Tibial nerve (tissue), 4 donors: ENCODE results near the gene THSD7B. TPM values are rescaled to one million over a fixed set of nuclear protein-coding genes. Genes with fewer than 3 reads are reported as not detected.

ENCODE experiments used
- DNase-seq, 2 donors: peaks; one replicate each; pipeline ENCODE4 v3.0.0-alpha.2; 2019; ENCODE audit warnings: low spot score in 2 of 2
- H3K27ac ChIP-seq, 4 donors: fragments of 200-600 bp; sonication (generic) in 3 of 4; one replicate each; pipeline ENCODE4 v1.5.1; 2017 to 2019; ENCODE audit warnings: mild to moderate bottlenecking in 1 of 4
- H3K27me3 ChIP-seq, 2 donors: fragments of 200-600 bp; sonication (generic) in 1 of 2; one replicate each; pipeline versions ENCODE4 v1.5.1 to v1.6.0; 2017 to 2019
- H3K36me3 ChIP-seq, 3 donors: fragments of 200-600 bp; sonication (generic); one replicate each; pipeline ENCODE4 v1.5.1; 2018 to 2019
- H3K4me1 ChIP-seq, 4 donors: fragments of 200-600 bp; sonication (generic) in 3 of 4; one replicate each; pipeline ENCODE4 v1.5.1; 2017 to 2019
- H3K4me3 ChIP-seq, 4 donors: fragments of 200-600 bp; sonication (generic) in 3 of 4; one replicate each; pipeline ENCODE4 v1.5.1; 2017 to 2019; ENCODE audit warnings: mild to moderate bottlenecking in 1 of 4, moderate library complexity in 1 of 4
- H3K9me3 ChIP-seq, 4 donors: fragments of 200-600 bp; sonication (generic) in 3 of 4; one replicate each; pipeline ENCODE4 v1.5.1; 2017 to 2019
- CTCF ChIP-seq, 5 experiments: fragments of 200-600 bp in 3 of 5; fragments of 450-650 bp in 2 of 5; sonication (generic) in 3 of 5; IDR thresholded peaks; one replicate each; pipeline ENCODE4 v1.5.1; 2016 to 2019; ENCODE audit warnings: antibody characterized with exemption in 5 of 5, mild to moderate bottlenecking in 3 of 5, moderate library complexity in 2 of 5
- EP300 ChIP-seq, 2 donors: sonication (generic); formaldehyde crosslinking; IDR thresholded peaks; one replicate each; pipeline ENCODE4 v1.6.1; 2017; ENCODE audit warnings: antibody characterized with exemption in 2 of 2, mild to moderate bottlenecking in 1 of 2
- POLR2A ChIP-seq, 2 donors: fragments of 450-650 bp; IDR thresholded peaks; one replicate each; pipeline ENCODE4 v1.6.1; 2017; ENCODE audit warnings: antibody characterized with exemption in 2 of 2, mild to moderate bottlenecking in 2 of 2, moderate library complexity in 2 of 2
- WGBS, 2 donors: methylation state at CpG; one replicate each; pipeline ENCODE4 v1.1.5; 2018; 5-methylcytosine and 5-hydroxymethylcytosine counted together
- total RNA-seq, 4 donors: library from RNA; depleted of rRNA; stranded (reverse); fragments of >200 nt; gene quantifications; one replicate each; pipeline ENCODE4 v1.1.0, GENCODE V29; 2016

THSD7B gene
- total RNA-seq, 4 donors from 2014 or later = 1.5 to 13.8 (median 6.7) TPM

- no peak overlapping the region for H3K27ac ChIP-seq
- TF ChIP-seq CTCF (IDR thresholded peaks at IDR 0.05) = no peak
- no peak for TF ChIP-seq POLR2A (IDR thresholded peaks at IDR 0.05)
- TF ChIP-seq EP300 (IDR thresholded peaks at IDR 0.05) = no peak
- H3K4me1 ChIP-seq = no peaks in the 10 kb centered on the region
- peaks cover 0 to 7% (median 0%) of the 10 kb centered on the region in 4 donors for H3K9me3 ChIP-seq
- 81 to 84% methylated on average over 3 of the region's 3 CpGs for WGBS, 2 donors
- no peak for DNase-seq
- H3K4me3 ChIP-seq = no peak overlapping the region
- no peaks in the 10 kb centered on the region for H3K36me3 ChIP-seq
- H3K27me3 ChIP-seq = no peaks in the 10 kb centered on the region
These were observed 613.8 kb downstream of the THSD7B start for GRCh38 chr2:137379186-137379585.

- Histone ChIP-seq H3K27me3 (no peaks in the 10 kb centered on the region), H3K4me3 (no peak overlapping the region), H3K36me3 (no peaks in the 10 kb centered on the region), H3K4me1 (no peaks in the 10 kb centered on the region), H3K27ac (no peak overlapping the region), H3K9me3 (peaks cover 0 to 7% (median 0%) of the 10 kb centered on the region in 4 donors)
- no peak for TF ChIP-seq CTCF (IDR thresholded peaks at IDR 0.05)
- no peak for TF ChIP-seq POLR2A (IDR thresholded peaks at IDR 0.05)
- no peak for TF ChIP-seq EP300 (IDR thresholded peaks at IDR 0.05)
- WGBS, 2 donors = 56 to 68% methylated on average over 4 of the region's 4 CpGs
- DNase-seq = no peak
These were observed 615.3 kb downstream of the THSD7B start for GRCh38 chr2:137380610-137381009.

GRCh38 chr2:137381731-137382130 is 616.4 kb downstream of the THSD7B start:
- no peak overlapping the region for H3K4me3 ChIP-seq
- no peaks in the 10 kb centered on the region for H3K36me3 ChIP-seq
- TF ChIP-seq POLR2A (IDR thresholded peaks at IDR 0.05) (no peak), EP300 (IDR thresholded peaks at IDR 0.05) (no peak), CTCF (IDR thresholded peaks at IDR 0.05) (no peak)
- H3K27ac ChIP-seq = no peak overlapping the region
- H3K4me1 ChIP-seq = no peaks in the 10 kb centered on the region
- peaks cover 0 to 7% (median 0%) of the 10 kb centered on the region in 4 donors for H3K9me3 ChIP-seq
- H3K27me3 ChIP-seq = no peaks in the 10 kb centered on the region
- WGBS, 2 donors = 88 to 90% methylated on average over 8 of the region's 8 CpGs
- no peak for DNase-seq

GRCh38 chr2:137383391-137383790 is 618.0 kb downstream of the THSD7B start:
- DNase-seq = no peak
- peaks cover 0 to 7% (median 0%) of the 10 kb centered on the region in 4 donors for H3K9me3 ChIP-seq
- WGBS, 2 donors = 94 to 95% methylated on average over 7 of the region's 7 CpGs
- H3K27me3 ChIP-seq = no peaks in the 10 kb centered on the region
- H3K4me1 ChIP-seq = no peaks in the 10 kb centered on the region
- no peak overlapping the region for H3K4me3 ChIP-seq
- no peak for TF ChIP-seq EP300 (IDR thresholded peaks at IDR 0.05)
- no peak for TF ChIP-seq POLR2A (IDR thresholded peaks at IDR 0.05)
- no peak for TF ChIP-seq CTCF (IDR thresholded peaks at IDR 0.05)
- H3K36me3 ChIP-seq = no peaks in the 10 kb centered on the region
- no peak overlapping the region for H3K27ac ChIP-seq

- TF ChIP-seq CTCF (IDR thresholded peaks at IDR 0.05) (no peak), EP300 (IDR thresholded peaks at IDR 0.05) (no peak), POLR2A (IDR thresholded peaks at IDR 0.05) (no peak)
These were observed 621.7 kb downstream of the THSD7B start for GRCh38 chr2:137387044-137387443.

More at GRCh38 chr2:137387044-137387443, 621.7 kb downstream of the THSD7B start:
- DNase-seq = no peak
- Histone ChIP-seq H3K27me3 (no peaks in the 10 kb centered on the region), H3K4me1 (no peaks in the 10 kb centered on the region), H3K36me3 (no peaks in the 10 kb centered on the region), H3K4me3 (no peak overlapping the region), H3K27ac (no peak overlapping the region), H3K9me3 (peaks cover 0 to 7% (median 0%) of the 10 kb centered on the region in 4 donors)
- WGBS, 2 donors = 79 to 81% methylated on average over 2 of the region's 2 CpGs
